Measurements from ENCODE around the gene NCAPD3. TPM values are rescaled to one million over a fixed set of nuclear protein-coding genes. Genes with fewer than 3 reads are reported as not detected.

NCAPD3 gene
- polyA plus RNA-seq, 1 donor = 20.2 TPM

DNA sequence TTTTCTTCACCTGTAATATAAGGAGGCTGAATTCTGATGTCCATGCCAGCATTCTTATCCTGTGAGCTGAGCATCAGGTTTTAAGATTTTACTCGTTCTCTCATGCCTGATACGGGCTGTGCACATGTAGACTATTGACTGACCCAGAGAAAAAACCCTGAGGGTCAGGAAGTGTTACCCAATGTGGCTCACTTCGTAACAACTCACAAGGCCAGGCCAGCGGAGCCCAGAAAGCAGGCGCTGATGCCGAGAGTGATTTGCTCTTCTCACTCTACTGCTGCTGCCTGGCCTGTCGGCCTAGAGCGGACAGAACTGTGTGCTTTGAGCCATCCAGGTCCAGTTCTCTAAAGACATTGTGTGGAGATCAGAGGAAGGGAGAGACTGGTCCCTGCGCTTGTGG, 18.6 kb upstream of the NCAPD3 start:
- H3K4me1 ChIP-seq (ENCODE audit: control insufficient read depth, insufficient read depth, low read length) = no peaks in the 10 kb centered on the region
- H3K9me3 ChIP-seq (ENCODE audit: control insufficient read depth, low read depth, low read length) = no peaks in the 10 kb centered on the region
- H3K4me3 ChIP-seq (ENCODE audit: low read length) = no peak overlapping the region
- WGBS (ENCODE audit: insufficient coverage, low lambda C conversion rate) = 100% methylated on average over 1 of the region's 9 CpGs
- peaks cover 85% of the 10 kb centered on the region for H3K36me3 ChIP-seq (ENCODE audit: control insufficient read depth, insufficient read depth, low read length)
- no peak for DNase-seq
- no peak overlapping the region for H3K27ac ChIP-seq (ENCODE audit: low read length)
- H3K27me3 ChIP-seq (ENCODE audit: control insufficient read depth, insufficient read depth, low read length) = no peaks in the 10 kb centered on the region

DNA sequence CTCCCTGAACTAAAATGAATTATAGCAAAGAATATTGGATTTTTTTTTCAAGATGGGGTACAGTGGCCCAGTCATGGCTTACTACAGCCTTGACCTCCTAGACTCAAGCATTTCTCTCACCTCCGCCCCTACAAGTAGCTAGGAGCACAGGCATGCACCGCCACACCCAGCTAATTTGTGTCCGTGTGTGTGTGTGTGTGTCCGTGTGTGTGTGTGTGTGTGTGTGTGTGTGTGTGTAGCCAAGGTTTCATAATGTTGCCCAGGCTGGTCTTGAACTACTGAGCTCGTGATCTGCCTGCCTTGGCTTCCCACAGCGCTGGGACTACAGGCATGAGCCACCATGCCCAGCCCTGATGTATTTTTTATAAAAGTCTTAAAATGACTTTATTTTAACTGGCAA, 16.8 kb upstream of the NCAPD3 start:
- H3K36me3 ChIP-seq (ENCODE audit: control insufficient read depth, insufficient read depth, low read length) = peaks cover 77% of the 10 kb centered on the region

GRCh38 chr11:134238956-134239355, 15.2 kb upstream of the NCAPD3 start:
- 100% methylated on average over 2 of the region's 5 CpGs for WGBS (ENCODE audit: insufficient coverage, low lambda C conversion rate)

More for the DNA sequence above, 16.8 kb upstream of the NCAPD3 start:
- Histone ChIP-seq H3K9me3 (ENCODE audit: control insufficient read depth, low read depth, low read length) (no peaks in the 10 kb centered on the region), H3K4me1 (ENCODE audit: control insufficient read depth, insufficient read depth, low read length) (no peaks in the 10 kb centered on the region), H3K4me3 (ENCODE audit: low read length) (no peak overlapping the region), H3K27me3 (ENCODE audit: control insufficient read depth, insufficient read depth, low read length) (no peaks in the 10 kb centered on the region), H3K27ac (ENCODE audit: low read length) (no peak overlapping the region)
- WGBS (ENCODE audit: insufficient coverage, low lambda C conversion rate) = no CpG with 5 or more reads among the region's 6 CpGs
- DNase-seq = no peak

GRCh38 chr11:134237557-134237922, 13.8 kb upstream of the NCAPD3 start:
- no peaks in the 10 kb centered on the region for H3K9me3 ChIP-seq (ENCODE audit: control insufficient read depth, low read depth, low read length)
- H3K4me3 ChIP-seq (ENCODE audit: low read length) = no peak overlapping the region
- no peaks in the 10 kb centered on the region for H3K27me3 ChIP-seq (ENCODE audit: control insufficient read depth, insufficient read depth, low read length)
- no peaks in the 10 kb centered on the region for H3K4me1 ChIP-seq (ENCODE audit: control insufficient read depth, insufficient read depth, low read length)
- DNase-seq = no peak
- H3K36me3 ChIP-seq (ENCODE audit: control insufficient read depth, insufficient read depth, low read length) = peaks cover 57% of the 10 kb centered on the region
- no peak overlapping the region for H3K27ac ChIP-seq (ENCODE audit: low read length)
- no CpG with 5 or more reads among the region's 11 CpGs for WGBS (ENCODE audit: insufficient coverage, low lambda C conversion rate)

More at GRCh38 chr11:134238956-134239355, 15.2 kb upstream of the NCAPD3 start:
- Histone ChIP-seq H3K4me3 (ENCODE audit: low read length) (no peak overlapping the region), H3K27ac (ENCODE audit: low read length) (no peak overlapping the region), H3K4me1 (ENCODE audit: control insufficient read depth, insufficient read depth, low read length) (no peaks in the 10 kb centered on the region), H3K36me3 (ENCODE audit: control insufficient read depth, insufficient read depth, low read length) (peaks cover 69% of the 10 kb centered on the region), H3K9me3 (ENCODE audit: control insufficient read depth, low read depth, low read length) (no peaks in the 10 kb centered on the region), H3K27me3 (ENCODE audit: control insufficient read depth, insufficient read depth, low read length) (no peaks in the 10 kb centered on the region)
- DNase-seq = no peak

DNA sequence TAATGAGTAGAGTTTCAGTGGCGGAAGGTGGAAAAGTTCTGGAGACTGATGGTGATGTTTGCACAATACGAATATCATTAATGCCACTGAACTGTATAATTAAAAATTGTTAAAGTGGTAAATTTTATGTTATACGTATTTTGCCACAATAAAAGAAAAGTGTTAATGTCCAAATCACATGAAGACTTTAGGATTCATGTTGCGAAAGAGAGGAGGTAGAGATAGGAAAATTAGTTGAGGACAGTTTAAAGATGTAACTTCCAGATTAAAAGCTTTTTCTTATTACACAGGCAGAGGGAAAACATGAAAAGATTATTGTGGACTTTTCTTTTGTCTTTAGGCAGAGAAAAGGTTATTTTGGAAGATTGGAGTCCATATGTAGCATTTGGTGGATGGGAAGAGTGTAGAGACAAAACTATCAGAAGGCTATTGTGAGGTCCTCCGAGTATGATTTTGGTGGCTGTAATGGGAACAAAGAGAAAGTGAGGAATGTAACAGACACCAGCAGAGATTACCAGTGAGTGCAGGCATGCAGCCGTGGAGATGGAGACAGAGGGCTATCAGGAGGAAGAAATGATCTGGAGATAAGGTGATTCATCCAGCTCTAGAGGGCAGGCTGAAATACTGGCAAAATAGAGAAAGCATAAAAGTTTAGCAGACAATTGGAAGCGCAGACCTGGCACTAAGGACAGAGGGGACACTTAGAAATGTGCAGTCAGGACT, 13.2 kb upstream of the NCAPD3 start:
- H3K36me3 ChIP-seq (ENCODE audit: control insufficient read depth, insufficient read depth, low read length) = peaks cover 54% of the 10 kb centered on the region
- DNase-seq = no peak

GRCh38 chr11:134235399-134235798, 11.6 kb upstream of the NCAPD3 start:
- Histone ChIP-seq H3K9me3 (ENCODE audit: control insufficient read depth, low read depth, low read length) (no peaks in the 10 kb centered on the region), H3K27ac (ENCODE audit: low read length) (no peak overlapping the region), H3K4me3 (ENCODE audit: low read length) (no peak overlapping the region), H3K4me1 (ENCODE audit: control insufficient read depth, insufficient read depth, low read length) (no peaks in the 10 kb centered on the region), H3K36me3 (ENCODE audit: control insufficient read depth, insufficient read depth, low read length) (peaks cover 47% of the 10 kb centered on the region), H3K27me3 (ENCODE audit: control insufficient read depth, insufficient read depth, low read length) (no peaks in the 10 kb centered on the region)
- no peak for DNase-seq
- 60% methylated on average over 1 of the region's 3 CpGs for WGBS (ENCODE audit: insufficient coverage, low lambda C conversion rate)

More for the DNA sequence above, 13.2 kb upstream of the NCAPD3 start:
- WGBS (ENCODE audit: insufficient coverage, low lambda C conversion rate) = 94% methylated on average over 2 of the region's 7 CpGs
- Histone ChIP-seq H3K27me3 (ENCODE audit: control insufficient read depth, insufficient read depth, low read length) (no peaks in the 10 kb centered on the region), H3K4me1 (ENCODE audit: control insufficient read depth, insufficient read depth, low read length) (no peaks in the 10 kb centered on the region), H3K4me3 (ENCODE audit: low read length) (no peak overlapping the region), H3K27ac (ENCODE audit: low read length) (no peak overlapping the region), H3K9me3 (ENCODE audit: control insufficient read depth, low read depth, low read length) (no peaks in the 10 kb centered on the region)

- no peak overlapping the region for H3K4me3 ChIP-seq (ENCODE audit: low read length)
- H3K36me3 ChIP-seq (ENCODE audit: control insufficient read depth, insufficient read depth, low read length) = peaks cover 35% of the 10 kb centered on the region
- no peaks in the 10 kb centered on the region for H3K9me3 ChIP-seq (ENCODE audit: control insufficient read depth, low read depth, low read length)
- no peaks in the 10 kb centered on the region for H3K4me1 ChIP-seq (ENCODE audit: control insufficient read depth, insufficient read depth, low read length)
- H3K27ac ChIP-seq (ENCODE audit: low read length) = no peak overlapping the region
- DNase-seq = no peak
- no CpG with 5 or more reads among the region's 4 CpGs for WGBS (ENCODE audit: insufficient coverage, low lambda C conversion rate)
- H3K27me3 ChIP-seq (ENCODE audit: control insufficient read depth, insufficient read depth, low read length) = no peaks in the 10 kb centered on the region
Measured at GRCh38 chr11:134233729-134234179, 10.0 kb upstream of the NCAPD3 start.

- Histone ChIP-seq H3K36me3 (ENCODE audit: control insufficient read depth, insufficient read depth, low read length) (peaks cover 32% of the 10 kb centered on the region), H3K4me1 (ENCODE audit: control insufficient read depth, insufficient read depth, low read length) (no peaks in the 10 kb centered on the region), H3K9me3 (ENCODE audit: control insufficient read depth, low read depth, low read length) (no peaks in the 10 kb centered on the region), H3K27ac (ENCODE audit: low read length) (no peak overlapping the region), H3K27me3 (ENCODE audit: control insufficient read depth, insufficient read depth, low read length) (no peaks in the 10 kb centered on the region), H3K4me3 (ENCODE audit: low read length) (no peak overlapping the region)
- no CpG with 5 or more reads among the region's 10 CpGs for WGBS (ENCODE audit: insufficient coverage, low lambda C conversion rate)
- DNase-seq = no peak
Measured at GRCh38 chr11:134231958-134232659, 8.3 kb upstream of the NCAPD3 start.

DNA sequence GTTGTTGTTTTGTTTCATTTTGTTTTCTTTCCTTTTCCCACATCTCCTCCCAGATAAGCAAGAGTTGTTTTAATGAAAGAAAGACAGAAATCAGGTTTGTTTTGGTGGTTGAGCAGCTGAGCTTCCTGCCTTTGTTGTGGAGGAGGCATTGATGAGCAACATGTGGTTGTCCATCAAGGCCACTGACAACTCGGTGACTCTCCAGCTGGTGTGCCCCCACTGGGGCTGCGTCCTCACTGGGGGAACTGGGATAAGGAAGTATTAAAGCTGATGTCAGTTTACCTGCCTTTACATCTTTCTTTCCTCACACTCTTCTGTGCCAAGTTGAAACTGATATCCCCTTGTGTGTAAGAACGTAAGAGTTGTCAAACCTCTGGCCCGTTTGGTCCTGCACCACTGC, 6.6 kb upstream of the NCAPD3 start:
- Histone ChIP-seq H3K36me3 (ENCODE audit: control insufficient read depth, insufficient read depth, low read length) (peaks cover 26% of the 10 kb centered on the region), H3K4me3 (ENCODE audit: low read length) (no peak overlapping the region), H3K4me1 (ENCODE audit: control insufficient read depth, insufficient read depth, low read length) (no peaks in the 10 kb centered on the region), H3K27ac (ENCODE audit: low read length) (no peak overlapping the region), H3K9me3 (ENCODE audit: control insufficient read depth, low read depth, low read length) (no peaks in the 10 kb centered on the region), H3K27me3 (ENCODE audit: control insufficient read depth, insufficient read depth, low read length) (no peaks in the 10 kb centered on the region)
- DNase-seq = no peak
- WGBS (ENCODE audit: insufficient coverage, low lambda C conversion rate) = no CpG with 5 or more reads among the region's 4 CpGs

- no CpG with 5 or more reads among the region's 6 CpGs for WGBS (ENCODE audit: insufficient coverage, low lambda C conversion rate)
- Histone ChIP-seq H3K36me3 (ENCODE audit: control insufficient read depth, insufficient read depth, low read length) (peaks cover 17% of the 10 kb centered on the region), H3K27me3 (ENCODE audit: control insufficient read depth, insufficient read depth, low read length) (no peaks in the 10 kb centered on the region), H3K9me3 (ENCODE audit: control insufficient read depth, low read depth, low read length) (no peaks in the 10 kb centered on the region), H3K27ac (ENCODE audit: low read length) (no peak overlapping the region), H3K4me1 (ENCODE audit: control insufficient read depth, insufficient read depth, low read length) (no peaks in the 10 kb centered on the region), H3K4me3 (ENCODE audit: low read length) (no peak overlapping the region)
- no peak for DNase-seq
Measured at GRCh38 chr11:134229126-134229790, 5.5 kb upstream of the NCAPD3 start.

Measured in large intestine (tissue), 3 donors.